ENCODE data around the gene LSM7.
"Not testable (repeated sequence)": the region's sequence is repeated elsewhere in the genome, so short reads cannot be mapped to it uniquely, and the experiment has no call there.

LSM7 gene

DNA sequence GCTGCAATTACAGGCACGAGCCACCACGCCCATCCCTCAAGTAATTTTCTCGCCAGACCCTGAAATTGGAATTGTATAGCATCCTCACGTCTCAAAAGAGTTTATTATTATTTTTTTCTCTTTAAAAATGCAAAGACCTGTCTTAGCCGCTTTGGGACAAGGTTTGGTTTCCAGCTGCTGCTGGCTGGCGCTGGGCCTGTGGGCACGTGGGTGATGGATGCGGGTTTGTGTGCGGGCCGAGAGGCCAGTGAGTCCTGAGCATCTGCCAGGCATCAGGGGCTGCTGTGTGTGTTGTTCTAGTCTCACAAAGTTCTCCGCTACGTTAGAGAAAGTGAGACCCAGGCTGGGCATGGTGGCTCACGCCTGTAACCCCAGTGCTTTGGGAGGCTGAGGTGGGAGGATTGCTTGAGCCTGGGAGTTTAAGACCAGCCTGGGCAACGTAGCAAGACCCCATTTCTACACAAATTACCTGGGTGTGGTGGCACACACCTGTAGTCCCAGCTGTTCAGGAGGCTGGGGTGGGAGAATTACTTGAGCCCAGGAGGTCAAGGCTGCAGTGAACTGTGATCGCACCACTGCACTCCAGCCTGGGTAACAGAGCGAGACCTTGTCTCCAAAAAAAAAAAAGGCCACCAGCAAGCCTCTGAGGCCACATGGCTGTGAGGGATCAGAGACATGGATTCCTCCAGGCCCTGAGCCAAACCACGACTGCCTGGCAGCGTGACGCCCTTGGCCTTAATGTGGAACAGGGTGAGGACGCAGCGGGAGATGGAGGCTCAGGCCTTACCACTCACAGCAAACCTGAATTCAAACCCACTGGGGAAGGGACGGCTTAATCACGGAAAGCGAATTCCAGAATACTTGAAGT is 27.0 kb upstream of the LSM7 start:
- in situ Hi-C loops (cut with MboI; ENCODE audit: low sequenced_read_pairs) = no loop called here

DNA sequence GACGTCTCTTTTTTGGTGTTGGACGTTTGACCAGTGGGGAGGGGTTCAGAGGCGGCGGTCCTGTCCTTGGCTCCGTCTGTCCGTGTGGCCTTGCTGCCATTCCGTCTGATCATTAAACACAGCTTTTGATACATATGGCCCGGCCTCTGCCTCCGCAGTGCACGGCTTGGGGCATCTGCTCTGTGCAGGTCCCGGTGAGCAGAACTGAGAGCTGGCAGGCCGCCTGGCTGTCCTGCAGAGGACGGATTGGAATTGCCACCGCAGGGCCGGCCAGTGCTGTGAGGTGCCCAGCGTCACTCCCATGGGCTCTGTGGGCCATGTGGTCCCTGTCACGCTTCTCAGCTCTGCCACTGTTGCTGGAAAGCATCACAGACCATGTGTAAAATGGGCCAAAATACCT is 26.3 kb upstream of the LSM7 start:
- in situ Hi-C loops (cut with MboI; ENCODE audit: low sequenced_read_pairs) = no loop called here

- in situ Hi-C loops (cut with MboI; ENCODE audit: low sequenced_read_pairs) = no loop called here
Measured at GRCh38 chr19:2353887-2354592, 25.7 kb upstream of the LSM7 start.

DNA sequence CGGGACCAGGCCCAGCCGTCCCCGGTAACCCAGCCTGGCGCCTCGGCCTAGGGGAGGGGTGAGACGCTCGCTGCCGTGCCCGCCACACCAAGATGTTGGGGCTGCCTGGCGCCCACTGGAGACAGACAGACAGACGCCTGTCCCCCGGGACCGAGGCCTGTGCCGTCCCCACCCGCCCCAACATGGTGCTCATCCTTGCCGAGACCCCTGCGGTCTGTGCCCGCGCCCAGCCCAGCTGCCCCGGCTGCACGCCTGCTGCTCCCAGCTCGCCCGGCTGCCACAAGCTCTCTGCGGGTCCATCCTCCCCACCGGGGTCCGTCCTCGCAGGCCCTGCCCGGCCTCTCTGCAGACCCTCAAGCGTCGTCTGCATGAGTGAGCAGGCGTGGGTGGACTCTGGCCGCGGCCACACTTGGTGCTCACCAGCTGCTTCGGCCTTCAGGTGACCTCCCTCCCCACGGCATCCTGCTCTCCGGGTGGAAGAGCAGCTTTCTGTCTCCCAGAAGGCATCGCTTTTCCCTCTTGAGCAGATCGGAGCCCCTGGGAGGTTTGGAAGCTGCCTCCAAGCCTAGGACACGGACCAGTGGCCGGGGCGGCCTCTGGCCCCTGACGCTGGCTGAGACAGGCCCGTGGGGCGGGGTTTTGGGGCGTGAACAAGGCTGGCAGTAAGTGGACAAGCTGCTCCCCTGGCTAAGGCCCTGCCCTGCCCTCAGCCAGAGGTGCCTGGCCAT is 24.9 kb upstream of the LSM7 start:
- in situ Hi-C loops (cut with MboI; ENCODE audit: low sequenced_read_pairs) = no loop called here

DNA sequence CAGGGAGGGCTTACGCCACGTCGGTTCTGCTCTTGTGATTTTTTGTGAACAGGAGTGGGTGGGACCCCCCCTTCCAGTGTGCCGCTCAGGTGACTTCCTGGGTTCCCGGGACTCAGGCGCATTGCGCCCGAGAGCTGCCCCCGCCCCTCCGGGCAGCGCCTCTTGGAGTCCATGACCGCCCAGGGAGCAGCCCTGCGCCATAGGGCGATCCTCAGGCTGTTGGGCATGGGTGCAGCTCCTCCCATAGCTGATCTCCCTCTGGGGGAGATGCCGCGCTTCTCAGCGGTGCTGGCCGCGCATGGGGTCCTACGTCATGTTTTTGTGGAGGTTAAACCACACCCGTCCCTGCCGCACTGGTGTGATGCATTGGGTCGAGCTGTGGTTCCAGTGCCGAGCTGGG is 23.7 kb upstream of the LSM7 start:
- in situ Hi-C loops (cut with MboI; ENCODE audit: low sequenced_read_pairs) = no loop called here

DNA sequence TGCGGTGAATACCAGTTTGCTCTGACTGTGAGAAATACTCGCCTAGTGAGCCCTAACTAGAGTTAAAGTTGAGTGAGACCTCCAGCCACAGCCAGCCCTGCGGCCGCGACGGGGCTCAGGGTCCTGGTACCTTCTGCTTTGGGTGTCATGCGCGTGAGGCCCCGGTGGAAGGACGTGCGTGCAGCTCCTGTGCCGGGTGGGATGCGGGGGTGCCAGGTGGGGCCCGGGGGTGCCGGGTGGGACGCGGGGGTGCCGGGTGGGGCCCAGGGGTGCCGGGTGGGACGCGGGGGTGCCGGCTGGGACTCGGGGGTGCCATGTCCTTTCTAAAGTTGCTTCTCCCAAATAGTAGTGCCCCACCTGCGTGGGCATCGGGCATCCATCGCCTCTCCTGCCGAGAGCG is 23.2 kb upstream of the LSM7 start:
- in situ Hi-C loops (cut with MboI; ENCODE audit: low sequenced_read_pairs) = no loop called here

DNA sequence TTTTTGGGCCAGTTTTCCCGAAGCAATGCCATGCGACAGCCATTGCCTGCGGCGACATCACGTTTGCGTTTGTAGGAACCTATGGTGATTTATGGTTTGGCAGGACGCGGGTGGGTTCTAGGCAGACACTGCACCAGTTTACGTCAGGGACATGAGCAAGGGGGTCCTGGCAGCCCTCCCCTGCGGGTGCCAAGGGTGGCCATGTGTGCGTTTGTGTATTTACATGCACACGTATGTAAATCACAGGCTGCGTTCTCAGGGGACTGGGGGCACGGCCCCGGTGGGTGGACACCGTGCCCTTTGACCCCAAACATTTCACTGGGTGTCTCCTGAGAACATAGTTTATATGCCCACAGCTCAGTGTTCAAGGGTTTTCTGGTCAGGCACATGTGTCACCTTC is 22.3 kb upstream of the LSM7 start:
- in situ Hi-C loops (cut with MboI; ENCODE audit: low sequenced_read_pairs) = no loop called here

- in situ Hi-C loops (cut with MboI; ENCODE audit: low sequenced_read_pairs) = not testable (repeated sequence)
Measured at GRCh38 chr19:2349818-2350217, 21.4 kb upstream of the LSM7 start.

GRCh38 chr19:2345794-2346663 is 17.6 kb upstream of the LSM7 start:
- in situ Hi-C loops (cut with MboI; ENCODE audit: low sequenced_read_pairs) = no loop called here

- in situ Hi-C loops (cut with MboI; ENCODE audit: low sequenced_read_pairs) = no loop called here
Measured at GRCh38 chr19:2345076-2345475, 16.7 kb upstream of the LSM7 start.

GRCh38 chr19:2344381-2344870 is 16.0 kb upstream of the LSM7 start:
- in situ Hi-C loops (cut with MboI; ENCODE audit: low sequenced_read_pairs) = no loop called here

DNA sequence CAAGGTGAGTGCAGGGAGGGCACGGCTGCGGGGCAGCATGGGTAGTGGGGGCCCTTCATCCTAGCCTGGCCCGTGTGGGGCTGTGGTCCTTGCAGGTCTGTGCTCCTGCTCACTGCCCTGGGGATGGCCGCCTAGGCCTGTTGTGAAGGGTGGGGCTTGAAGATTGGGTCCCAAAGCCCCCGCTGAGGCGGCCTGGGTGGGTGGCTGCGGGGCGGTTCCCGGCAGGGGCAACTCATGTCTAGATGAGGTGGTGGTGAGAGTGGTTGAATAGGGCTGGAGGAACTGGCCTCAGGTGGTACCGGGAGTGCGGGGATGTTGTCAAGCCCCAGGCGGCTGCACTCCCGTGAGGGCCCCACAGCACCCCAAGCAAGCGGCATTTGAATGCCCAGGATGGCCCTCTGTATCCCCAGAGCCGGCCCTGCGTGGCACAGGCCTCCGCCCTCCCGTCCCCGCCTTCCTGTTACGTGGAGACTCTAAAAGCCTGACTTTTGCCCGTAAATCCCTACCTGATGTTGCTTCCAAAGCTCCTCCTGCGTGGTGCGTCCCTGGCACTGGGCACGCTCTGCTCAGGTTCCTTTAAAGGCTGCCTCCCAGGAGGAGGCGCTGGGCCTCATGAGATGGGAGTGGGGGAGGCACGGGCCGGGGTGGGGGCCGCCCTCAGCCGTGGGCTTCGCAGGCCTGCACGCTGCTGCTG is 15.1 kb upstream of the LSM7 start:
- in situ Hi-C loops (cut with MboI; ENCODE audit: low sequenced_read_pairs) = no loop called here

DNA sequence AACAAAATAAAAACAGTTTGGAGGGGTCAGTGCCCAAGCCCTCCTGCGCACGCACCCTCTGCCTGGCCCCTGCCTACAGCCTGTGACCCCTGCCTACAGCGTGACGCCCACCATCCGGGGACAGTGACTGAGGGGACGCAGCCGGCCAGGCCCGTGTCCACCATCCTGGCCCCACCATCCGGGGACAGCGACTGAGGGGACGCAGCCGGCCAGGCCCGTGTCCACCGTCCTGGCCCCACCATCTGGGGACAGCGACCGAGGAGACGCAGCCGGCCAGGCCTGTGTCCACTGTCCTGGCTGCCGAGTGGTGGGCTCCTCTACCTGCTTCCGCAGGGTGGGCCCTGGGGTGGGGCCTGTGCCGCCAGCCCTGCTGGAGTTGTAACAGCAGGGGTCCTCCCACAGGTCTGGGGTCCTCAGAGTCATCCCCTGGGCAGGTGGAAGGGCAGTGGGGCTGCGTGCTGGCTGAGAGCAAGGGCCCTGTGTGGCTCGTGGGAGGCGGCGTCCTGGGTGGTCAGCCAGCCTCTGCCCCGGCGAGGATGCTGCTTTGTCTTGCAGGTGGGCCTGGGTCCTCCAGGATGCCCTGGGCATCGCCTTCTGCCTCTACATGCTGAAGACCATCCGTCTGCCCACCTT is 14.4 kb upstream of the LSM7 start:
- in situ Hi-C loops (cut with MboI; ENCODE audit: low sequenced_read_pairs) = no loop called here

DNA sequence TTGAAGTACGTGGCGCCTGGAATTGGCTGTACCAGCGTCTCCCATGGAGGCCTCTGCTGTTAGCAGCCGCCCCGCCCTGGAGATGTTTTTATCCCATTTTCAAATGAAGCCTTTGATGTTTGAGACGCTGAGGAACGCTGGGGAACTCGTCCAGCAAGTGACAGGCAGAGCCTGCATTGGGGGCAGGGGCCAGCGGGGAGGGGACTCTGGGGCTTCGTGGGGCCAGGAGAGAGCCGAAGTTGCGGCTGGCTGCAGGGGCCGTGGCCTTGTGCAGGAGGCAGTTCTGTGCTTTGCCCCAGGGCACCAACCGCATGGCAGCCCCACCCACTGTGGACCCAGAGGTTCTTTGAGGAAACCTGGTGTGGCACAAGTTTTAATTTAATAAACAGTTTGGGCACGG is 13.6 kb upstream of the LSM7 start:
- in situ Hi-C loops (cut with MboI; ENCODE audit: low sequenced_read_pairs) = no loop called here

DNA sequence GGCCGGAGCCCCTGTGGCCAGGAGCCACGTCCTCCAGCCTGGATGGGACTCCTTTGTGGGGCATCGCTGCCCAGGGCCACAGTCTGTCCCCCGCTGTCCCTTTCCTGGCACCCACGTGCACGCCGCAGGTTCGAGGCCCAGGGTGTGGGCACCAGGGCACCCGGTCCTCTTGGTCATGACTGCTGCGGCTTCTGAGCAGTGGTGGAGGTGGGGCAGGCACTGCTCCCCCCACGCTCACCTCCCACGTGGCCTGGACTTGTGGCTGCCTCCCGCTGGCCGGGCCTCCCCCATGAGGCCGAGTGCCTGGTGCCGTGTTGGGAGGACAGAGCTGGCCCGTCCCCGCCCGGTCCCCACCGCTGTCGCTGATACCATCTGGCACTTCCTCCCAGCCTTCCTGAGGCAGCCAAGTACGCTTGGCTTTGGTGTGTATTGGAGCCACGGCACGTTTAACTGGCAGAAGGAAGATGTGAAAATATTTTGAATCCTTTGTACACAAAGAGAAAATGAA is 12.9 kb upstream of the LSM7 start:
- in situ Hi-C loops (cut with MboI; ENCODE audit: low sequenced_read_pairs) = no loop called here

DNA sequence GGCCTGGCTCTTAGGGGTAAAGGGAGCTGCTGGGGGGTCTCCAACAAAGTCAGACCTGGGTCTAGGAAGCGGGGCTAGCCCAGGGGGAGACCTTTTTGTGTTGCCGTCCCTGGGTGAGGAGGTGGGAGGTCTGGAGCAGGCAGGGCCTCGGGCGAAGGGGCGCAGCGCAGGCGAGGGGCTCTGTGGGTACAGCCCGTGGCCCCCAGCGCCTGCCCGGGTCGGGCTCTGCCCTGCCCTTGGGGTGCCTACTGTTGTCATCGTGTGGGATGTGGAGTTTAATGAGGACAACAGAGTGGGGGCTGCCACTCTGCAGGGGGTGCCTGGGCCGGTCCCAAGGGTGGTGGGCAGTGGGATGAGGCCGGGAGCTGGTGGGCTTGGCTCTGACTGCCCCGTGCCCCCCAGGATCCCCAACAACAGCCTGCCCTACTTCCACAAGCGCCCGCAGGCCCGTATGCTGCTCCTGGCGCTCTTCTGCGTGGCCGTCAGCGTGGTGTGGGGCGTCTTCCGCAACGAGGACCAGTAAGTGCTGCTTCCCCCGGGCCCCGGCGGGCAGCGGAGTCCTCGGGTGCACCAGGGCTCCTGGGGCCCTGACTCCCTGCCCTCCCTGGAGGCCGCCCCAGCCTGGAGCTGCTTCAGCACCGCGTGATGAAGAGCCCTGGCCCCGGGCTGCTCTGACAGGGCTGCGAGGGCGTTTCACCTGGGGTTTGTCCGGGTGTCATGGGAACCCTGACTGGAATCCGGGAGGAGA is 12.3 kb upstream of the LSM7 start:
- in situ Hi-C loops (cut with MboI; ENCODE audit: low sequenced_read_pairs) = no loop called here

DNA sequence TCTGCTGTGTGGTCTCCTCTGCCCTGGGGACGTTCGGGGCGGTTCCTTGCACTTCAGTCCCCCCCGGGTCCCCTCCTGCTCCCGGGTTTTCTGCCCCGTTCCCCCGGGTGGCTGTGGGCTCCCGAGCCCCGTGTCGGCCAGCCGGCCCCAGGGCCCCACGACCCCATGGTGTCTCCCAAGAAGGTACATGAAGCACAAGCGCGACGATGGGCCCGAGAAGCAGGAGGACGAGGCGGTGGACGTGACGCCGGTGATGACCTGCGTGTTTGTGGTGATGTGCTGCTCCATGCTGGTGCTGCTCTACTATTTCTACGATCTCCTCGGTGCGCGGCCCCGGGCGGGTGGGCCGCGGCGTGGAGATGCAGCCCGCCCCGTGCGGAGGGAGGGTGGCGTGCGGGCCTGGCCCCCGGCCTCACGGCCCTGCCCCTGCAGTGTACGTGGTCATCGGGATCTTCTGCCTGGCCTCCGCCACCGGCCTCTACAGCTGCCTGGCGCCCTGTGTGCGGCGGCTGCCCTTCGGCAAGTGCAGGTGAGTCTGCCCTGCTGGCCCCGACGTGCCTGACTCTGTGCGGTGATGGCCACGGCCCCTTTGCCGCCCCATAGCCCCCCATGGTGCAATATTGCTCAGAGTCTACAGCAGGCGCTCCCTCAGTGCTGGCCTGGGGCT is 11.4 kb upstream of the LSM7 start:
- in situ Hi-C loops (cut with MboI; ENCODE audit: low sequenced_read_pairs) = no loop called here
